Hematopoietic multipotent progenitor cell treated with erythropoietin and hydrocortisone succinate and interleukin-3 and kit ligand, for 15 days (in vitro differentiated cells): ENCODE data around the gene FBP1.

ENCODE experiments used
- DNase-seq: peaks from one replicate; pipeline ENCODE4 v3.0.0-alpha.2; 2015; ENCODE audit warnings: low spot score

FBP1 gene

GRCh38 chr9:94656200-94656599, 16.9 kb upstream of the FBP1 start:
- DNase-seq, result no peak

- no peak for DNase-seq
These were observed 16.4 kb upstream of the FBP1 start for GRCh38 chr9:94655739-94656138.

GRCh38 chr9:94654165-94654894, 15.0 kb upstream of the FBP1 start:
- no peak for DNase-seq

- DNase-seq, result no peak
These were observed 11.6 kb upstream of the FBP1 start for GRCh38 chr9:94650949-94651348.

- DNase-seq, result no peak
These were observed 9.9 kb upstream of the FBP1 start for GRCh38 chr9:94649100-94649819.

DNA sequence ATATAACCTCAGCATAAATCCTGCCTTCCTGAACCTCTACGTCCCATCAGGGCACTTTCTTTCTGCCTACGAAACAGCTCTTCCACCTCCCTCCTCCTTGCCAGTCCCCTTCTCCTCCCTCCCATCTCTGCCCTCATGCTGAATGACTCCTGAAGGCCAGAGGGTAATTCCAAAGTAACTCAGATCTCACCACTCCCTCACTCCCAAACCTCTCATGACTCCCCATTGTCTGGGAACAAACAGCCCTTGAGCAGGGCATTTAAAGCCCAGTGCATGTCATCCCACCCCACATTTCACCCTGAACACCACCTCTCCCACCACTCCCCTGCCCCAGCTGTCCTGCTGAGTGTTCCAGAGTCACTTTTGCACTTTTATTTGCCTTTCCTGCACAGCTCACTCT, 8.9 kb upstream of the FBP1 start:
- no peak for DNase-seq

DNA sequence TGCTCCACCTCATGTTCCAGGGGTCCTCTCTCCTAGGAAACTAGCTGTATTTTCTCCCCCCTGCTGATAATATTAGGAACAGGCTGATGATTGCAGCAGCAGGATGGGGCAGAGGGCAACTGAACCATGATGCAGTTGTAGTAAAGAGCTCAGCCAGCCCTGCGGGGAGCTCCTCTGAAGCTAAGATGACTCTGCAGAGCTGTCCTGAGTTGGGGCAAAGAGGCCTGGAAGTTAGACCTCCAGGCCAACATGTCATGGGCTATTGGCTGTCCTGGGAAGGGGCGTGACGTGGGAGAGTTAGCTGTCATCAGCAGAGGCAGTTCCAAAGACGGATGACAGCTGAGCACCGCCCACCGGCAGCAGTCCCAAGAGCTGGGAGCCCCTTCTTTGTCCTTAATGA, 6.6 kb upstream of the FBP1 start:
- DNase-seq, result no peak

GRCh38 chr9:94644543-94644942, 5.2 kb upstream of the FBP1 start:
- no peak for DNase-seq

DNA sequence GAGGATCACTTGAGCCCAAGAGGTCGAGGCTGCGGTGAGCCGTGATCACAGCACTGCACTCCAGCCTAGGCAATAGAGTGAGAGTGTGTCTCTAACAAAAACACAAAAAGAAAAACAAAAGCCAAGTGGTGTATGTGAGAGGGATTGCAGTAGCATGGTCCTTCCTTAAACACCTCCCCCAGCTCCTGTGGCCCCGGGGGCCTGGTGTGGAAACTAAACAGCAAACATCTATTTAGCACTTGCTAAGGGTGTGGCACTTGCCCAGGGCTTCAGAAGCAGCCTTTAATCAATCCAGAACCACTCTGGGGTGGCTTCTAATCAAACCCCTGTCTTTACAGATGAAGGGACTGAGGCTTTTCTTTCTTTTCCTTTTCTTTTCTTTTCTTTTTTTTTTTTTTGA, 4.4 kb upstream of the FBP1 start:
- DNase-seq, result no peak

GRCh38 chr9:94643176-94643575, 3.9 kb upstream of the FBP1 start:
- DNase-seq, result no peak

DNA sequence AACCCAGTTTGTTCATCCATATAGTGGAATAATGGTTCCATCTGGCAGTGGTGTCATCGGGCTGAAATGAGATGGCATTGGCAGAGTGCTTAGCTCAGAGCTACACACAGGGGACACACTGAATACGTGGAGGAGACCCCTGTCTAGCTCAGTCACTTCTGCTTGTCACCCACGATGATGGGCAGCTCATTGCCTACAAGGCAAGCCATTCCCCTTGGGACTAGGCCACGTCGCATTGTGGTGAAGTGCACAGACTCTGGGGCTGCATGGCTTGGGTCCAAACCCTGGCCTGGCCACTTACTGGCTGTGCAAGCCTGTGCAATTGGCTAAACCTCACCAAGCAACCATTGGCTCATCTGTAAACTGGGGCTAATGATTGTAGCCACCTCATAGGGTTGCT, 3.2 kb upstream of the FBP1 start:
- no peak for DNase-seq

DNA sequence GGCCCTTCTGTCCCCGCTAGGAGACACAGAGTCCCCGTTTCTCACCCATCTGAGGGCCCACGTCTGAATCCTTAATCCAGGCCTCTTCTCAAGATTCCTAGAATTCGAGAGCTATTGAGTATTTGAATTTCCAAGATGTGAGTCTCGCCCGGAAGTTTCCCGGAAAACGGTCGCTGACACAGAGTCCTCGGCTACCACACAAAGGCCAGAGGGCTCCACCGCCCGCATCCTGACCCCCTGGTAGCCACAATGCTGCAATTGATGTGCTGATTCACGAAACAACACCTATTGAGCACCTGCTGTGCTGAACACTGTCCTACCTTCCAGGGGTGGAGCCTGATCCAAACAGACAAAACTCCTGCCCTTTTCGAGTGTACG, 670 bp upstream of the FBP1 start:
- no peak for DNase-seq

- DNase-seq, result no peak
These were observed 820 bp downstream of the FBP1 start for GRCh38 chr9:94638335-94639060.

DNA sequence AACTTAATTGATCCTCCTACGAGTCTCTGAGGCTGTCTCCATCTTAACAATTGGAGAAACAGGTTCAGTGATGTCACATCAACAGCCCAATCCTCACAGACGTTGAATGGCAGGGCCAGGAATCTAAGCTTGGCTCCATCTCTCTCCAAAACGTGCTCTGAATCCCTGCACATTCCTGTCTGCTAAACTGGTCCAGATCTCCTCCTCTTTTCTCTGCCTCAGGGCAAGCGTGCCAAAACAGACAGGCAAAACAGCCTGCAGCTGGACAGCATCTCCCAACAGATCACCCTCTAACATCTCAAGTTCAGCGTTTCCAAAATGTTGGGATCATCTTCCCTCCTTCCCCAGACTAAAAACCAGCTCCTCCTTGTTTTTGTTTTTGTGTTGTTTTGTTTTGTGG, 6.6 kb downstream of the FBP1 start:
- DNase-seq, result no peak

DNA sequence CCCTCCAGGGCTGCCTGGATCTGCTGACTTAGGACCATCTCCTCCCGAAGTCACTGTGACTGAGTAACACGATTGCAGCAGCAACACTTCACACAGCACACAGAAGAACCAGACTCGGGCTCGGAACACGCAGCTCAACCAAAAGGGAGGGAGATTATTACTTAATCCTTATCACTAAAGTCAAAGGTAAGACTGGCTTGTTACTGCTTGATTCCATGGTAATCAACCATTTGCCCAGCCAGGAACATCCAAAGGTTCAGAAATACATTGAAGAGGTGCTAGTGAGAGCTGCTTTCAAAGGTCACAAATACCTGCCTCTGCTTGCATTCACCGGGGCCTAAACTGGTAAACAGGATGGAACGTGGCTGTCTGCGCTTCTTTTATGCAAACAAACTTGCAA, 7.7 kb downstream of the FBP1 start:
- DNase-seq, result no peak

- no peak for DNase-seq
These were observed 8.5 kb downstream of the FBP1 start for GRCh38 chr9:94630833-94631232.

- DNase-seq, result no peak
These were observed 9.0 kb downstream of the FBP1 start for GRCh38 chr9:94630281-94630680.

DNA sequence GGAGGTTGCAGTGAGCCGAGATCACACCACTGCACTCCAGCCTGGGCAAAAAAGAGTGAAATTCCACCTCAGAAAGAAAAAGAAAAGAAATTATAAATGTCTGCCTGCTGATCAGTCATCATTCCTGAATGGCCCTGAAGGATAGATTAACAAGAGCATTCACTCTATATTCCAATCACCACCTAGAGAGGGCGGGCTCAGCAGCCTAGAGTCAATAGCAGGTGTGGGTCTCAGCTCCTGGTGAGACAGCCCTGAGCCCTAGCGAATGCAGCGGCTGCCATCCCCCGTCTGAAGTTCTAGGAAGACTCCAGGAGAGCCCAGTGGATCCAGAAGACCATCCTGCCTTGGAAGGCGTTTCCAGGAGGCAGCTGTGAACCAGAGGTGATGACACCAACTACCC, 12.0 kb downstream of the FBP1 start:
- DNase-seq, result no peak

DNA sequence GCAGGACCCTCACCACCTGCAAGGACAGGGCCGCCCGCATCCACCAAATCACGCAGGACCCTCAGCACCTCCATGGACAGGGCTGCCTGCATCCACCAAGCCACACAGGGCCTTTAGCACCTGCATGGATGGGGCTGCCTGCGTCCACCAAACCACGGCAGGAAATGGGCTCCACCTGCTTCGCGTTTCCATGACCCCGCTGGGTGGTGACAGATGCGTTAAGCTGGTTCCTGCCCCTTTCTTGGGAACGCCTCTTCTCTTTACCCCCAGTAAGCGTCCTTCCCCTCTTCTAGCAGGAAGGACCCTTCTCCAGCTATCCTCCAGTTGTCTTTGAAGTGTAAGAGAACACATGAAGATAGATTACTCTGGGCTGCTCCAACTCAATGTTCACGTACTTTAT, 13.5 kb downstream of the FBP1 start:
- no peak for DNase-seq

GRCh38 chr9:94624629-94625028, 14.7 kb downstream of the FBP1 start:
- DNase-seq, result no peak

GRCh38 chr9:94623253-94623652, 16.1 kb downstream of the FBP1 start:
- no peak for DNase-seq

DNA sequence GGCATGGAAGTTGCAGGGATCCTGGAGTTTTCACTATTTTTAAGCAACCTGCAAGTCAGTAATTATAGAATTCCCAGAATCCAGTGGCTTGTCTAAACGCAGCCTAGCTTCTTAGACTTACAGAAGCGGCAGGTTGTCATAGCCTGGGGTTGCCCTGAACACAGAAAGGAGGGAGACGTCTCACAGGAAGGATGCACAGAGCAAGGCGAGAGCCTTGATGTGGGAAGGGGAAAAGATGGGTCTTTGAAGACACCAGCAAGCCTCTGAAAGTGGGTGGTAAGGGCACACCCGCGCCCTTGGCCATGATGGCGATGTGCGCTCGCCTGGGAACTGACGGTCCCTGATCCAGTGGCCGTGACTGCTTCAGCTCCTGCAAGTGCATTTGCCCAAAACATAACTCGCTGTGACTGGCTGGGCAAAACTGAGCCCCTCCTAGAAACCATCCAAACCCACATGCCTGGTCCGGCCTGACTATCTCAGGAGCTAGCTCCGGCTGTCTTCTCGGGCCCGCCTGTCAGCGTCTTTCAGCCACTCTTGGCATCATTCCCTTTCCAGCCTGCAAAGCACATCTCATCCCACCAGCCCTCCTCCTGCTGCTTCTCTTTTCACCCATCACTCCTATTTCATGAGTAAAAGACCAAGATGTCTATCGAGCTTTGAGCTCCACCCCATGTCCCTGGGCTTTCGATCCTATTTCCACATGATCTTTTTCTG, 17.1 kb downstream of the FBP1 start:
- DNase-seq, result no peak

GRCh38 chr9:94619026-94619425, 20.3 kb downstream of the FBP1 start:
- no peak for DNase-seq
